GM12878 (cell line): ENCODE measurements around the gene PNMA8C. TPM values are rescaled to one million over a fixed set of nuclear protein-coding genes. Genes with fewer than 3 reads are reported as not detected.

Experiments used
- ATAC-seq: fragments of 200-7000 bp; cut with Tn5 transposase; 3 replicates; pipeline ENCODE4 v1.9.1; 2020; ENCODE audit warnings: mild to moderate bottlenecking, moderate library complexity
- BruUV-seq: library from RNA; stranded (reverse); fragments of 400-500 nt; replicated peaks from 2 replicates; lab custom pipeline; 2021; lab: Mats Ljungman, UMichigan
- CTCF ChIA-PET: fragments of 300-600 bp; sonication (Branson Sonifier 250); formaldehyde crosslinking; extraction: SDS; loops from one replicate; lab custom pipeline; 2021; ENCODE audit warnings: inconsistent platforms; lab: Yijun Ruan, JAX
- POLR2A ChIA-PET: fragments of 350-600 bp; formaldehyde crosslinking; extraction: SDS; loops from one replicate; lab custom pipeline; 2021; ENCODE audit warnings: inconsistent platforms; lab: Charles Lee
- RAD21 ChIA-PET: fragments of 300-600 bp; sonication (Branson Sonifier 250); formaldehyde crosslinking; loops from one replicate; lab custom pipeline; 2023; ENCODE audit warnings: antibody characterized with exemption; ENCODE audit not compliant: unreplicated experiment; lab: Charles Lee
- SMC1A ChIA-PET: fragments of 300-600 bp; sonication (Branson Sonifier 250); formaldehyde crosslinking; loops from one replicate; lab custom pipeline; 2023; ENCODE audit not compliant: unreplicated experiment, uncharacterized antibody; lab: Charles Lee
- DNase-seq: peaks from one replicate; pipeline ENCODE4 v3.0.0-alpha.2; 2011; ENCODE audit warnings: low read depth, low spot score
- FAIRE-seq: peaks from 3 replicates; lab custom pipeline; 2011; peaks lifted over from hg19 to GRCh38; lab: Jason Lieb, UNC
- H2AFZ ChIP-seq: 2 replicates; pipeline ENCODE4 v1.6.0; 2011; ENCODE audit warnings: low read depth, low read length, control low read depth; ENCODE audit not compliant: control insufficient read depth
- H3K27ac ChIP-seq: 2 replicates; pipeline ENCODE4 v1.5.1; 2011; ENCODE audit warnings: control low read depth; ENCODE audit not compliant: control insufficient read depth, insufficient read depth
- H3K27me3 ChIP-seq, 2 experiments: replicated peaks in 1 of 2; 2 replicates each; pipeline versions ENCODE4 v1.6.0 to v1.6.1; 2011; ENCODE audit warnings: low read length in 1 of 2; ENCODE audit not compliant: control insufficient read depth in 2 of 2, insufficient read depth in 2 of 2
- H3K36me3 ChIP-seq, 2 experiments: 2 replicates each; pipeline ENCODE4 v1.5.1; 2011; ENCODE audit warnings: low read length in 1 of 2; ENCODE audit not compliant: control insufficient read depth in 2 of 2, insufficient read depth in 2 of 2
- H3K4me1 ChIP-seq: 2 replicates; pipeline ENCODE4 v1.6.1; 2011; ENCODE audit warnings: mild to moderate bottlenecking, low read length, moderate library complexity, mixed read lengths; ENCODE audit not compliant: control insufficient read depth, insufficient read depth
- H3K4me2 ChIP-seq: 2 replicates; pipeline ENCODE4 v1.6.0; 2011; ENCODE audit warnings: control low read depth; ENCODE audit not compliant: control insufficient read depth, insufficient read depth
- H3K4me3 ChIP-seq: fragments of 200-600 bp; sonication (generic); 2 replicates; pipeline ENCODE4 v1.5.1; 2016
- H3K79me2 ChIP-seq: 2 replicates; pipeline ENCODE4 v1.6.0; 2011; ENCODE audit warnings: low read length; ENCODE audit not compliant: control insufficient read depth, insufficient read depth
- H3K9ac ChIP-seq: 2 replicates; pipeline ENCODE4 v1.8.0; 2011; ENCODE audit warnings: low read length, control low read depth, mixed read lengths; ENCODE audit not compliant: control insufficient read depth, insufficient read depth
- H3K9me3 ChIP-seq: replicated peaks from 3 replicates; pipeline ENCODE4 v1.5.1; 2011; ENCODE audit warnings: mild to moderate bottlenecking, low read length; ENCODE audit not compliant: control insufficient read depth, insufficient read depth
- H4K20me1 ChIP-seq: 2 replicates; pipeline ENCODE4 v1.6.0; 2011; ENCODE audit not compliant: control insufficient read depth, insufficient read depth
- BMI1 ChIP-seq: fragments of 450-650 bp; IDR thresholded peaks from 2 replicates; pipeline ENCODE4 v1.6.1; 2016; ENCODE audit warnings: mild to moderate bottlenecking, moderate library complexity, borderline replicate concordance
- FOXM1 ChIP-seq: IDR thresholded peaks from 2 replicates; pipeline ENCODE4 v1.6.1; 2012; ENCODE audit warnings: low read depth, mild to moderate bottlenecking, inconsistent platforms, low read length, moderate library complexity
- HDAC6 ChIP-seq: fragments of 200-600 bp; sonication (generic); IDR thresholded peaks from one replicate; pipeline ENCODE4 v1.8.0; 2017; ENCODE audit warnings: antibody characterized with exemption; ENCODE audit not compliant: unreplicated experiment
- IKZF2 ChIP-seq, 2 experiments: fragments of 450-650 bp; IDR thresholded peaks; 2 replicates each; pipeline ENCODE4 v1.6.1; 2017; ENCODE audit warnings: mild to moderate bottlenecking in 2 of 2, moderate library complexity in 2 of 2
- KDM1A ChIP-seq: fragments of 200-600 bp; sonication (generic); IDR thresholded peaks from 2 replicates; pipeline ENCODE4 v1.6.1; 2016; ENCODE audit warnings: borderline replicate concordance
- NR2C1 ChIP-seq: fragments of 450-650 bp; IDR thresholded peaks from 2 replicates; pipeline ENCODE4 v1.6.1; 2017; ENCODE audit warnings: antibody characterized with exemption, mild to moderate bottlenecking, moderate library complexity
- POLR2A ChIP-seq: IDR thresholded peaks from 2 replicates; pipeline ENCODE4 v1.6.1; 2011; ENCODE audit warnings: low read depth, mild to moderate bottlenecking, low read length
- RFX5 ChIP-seq: IDR thresholded peaks from 2 replicates; pipeline ENCODE4 v1.6.1; 2011; ENCODE audit warnings: low read depth, low read length, improper control_type of control experiment
- RUNX3 ChIP-seq: IDR thresholded peaks from 2 replicates; pipeline ENCODE4 v1.6.1; 2012; ENCODE audit warnings: low read length, inconsistent platforms
- SIN3A ChIP-seq: IDR thresholded peaks from 2 replicates; pipeline ENCODE4 v1.6.1; 2012; ENCODE audit warnings: low read depth, low read length, improper control_type of control experiment
- SREBF1 ChIP-seq: IDR thresholded peaks from 2 replicates; pipeline ENCODE4 v1.6.1; 2012; ENCODE audit warnings: mild to moderate bottlenecking, low read length
- ZNF217 ChIP-seq: fragments of 450-650 bp; IDR thresholded peaks from 2 replicates; pipeline ENCODE4 v1.6.1; 2017; ENCODE audit warnings: antibody characterized with exemption, mild to moderate bottlenecking
- ZNF24 ChIP-seq: fragments of 450-650 bp; IDR thresholded peaks from 2 replicates; pipeline ENCODE4 v1.6.1; 2017; ENCODE audit warnings: antibody characterized with exemption, mild to moderate bottlenecking
- ZNF687 ChIP-seq: fragments of 450-650 bp; IDR thresholded peaks from 2 replicates; pipeline ENCODE4 v1.6.1; 2017; ENCODE audit warnings: mild to moderate bottlenecking, moderate library complexity
- WGBS: methylation state at CpG from one replicate; pipeline ENCODE4 v1.1.6; 2016; ENCODE audit warnings: low lambda C conversion rate; ENCODE audit not compliant: insufficient replicate concordance, insufficient coverage; ENCODE audit errors: missing lambda C conversion rate; 5-methylcytosine and 5-hydroxymethylcytosine counted together
- in situ Hi-C: fragments of 300-500 bp; cut with MboI; formaldehyde crosslinking; loops from 9 replicates; pipeline ENCODE4 v1.14.3; 2018; ENCODE audit warnings: mixed read lengths
- intact Hi-C: fragments of 100-400 bp; cut with micrococcal nuclease; formaldehyde crosslinking; loops from one replicate; pipeline ENCODE4 v1.14.2; 2022; ENCODE audit not compliant: unreplicated experiment
- polyA plus RNA-seq, 11 experiments: library from polyadenylated mRNA; depleted of rRNA in 4 of 11; unstranded in 6 of 11; stranded (reverse) in 5 of 11; fragments of >200 nt; fragmentation: Nextera tagmentation in 4 of 11; fragmentation: Illumina TruSeq in 1 of 11; extraction: Ambion mirVana in 4 of 11; extraction: Trizol in 1 of 11; gene quantifications; 1 replicate in 1 of 11; 2 replicates in 10 of 11; pipeline versions ENCODE4 v1.2.1 to v1.2.3, GENCODE V29; 2011 to 2016; ENCODE audit warnings: inconsistent platforms in 2 of 11, missing spikeins in 2 of 11, low read depth in 1 of 11
- total RNA-seq, 4 experiments: library from RNA; depleted of rRNA in 3 of 4; stranded (reverse); fragments of >200 nt in 3 of 4; fragmentation: Illumina TruSeq in 1 of 4; extraction: Trizol in 1 of 4; gene quantifications; 2 replicates each; pipeline versions ENCODE4 v1.2.1 to v1.2.3, GENCODE V29; 2013 to 2021
- TF ChIP-seq, protein P1 (sequence below): fragments of 450-650 bp; formaldehyde crosslinking; IDR thresholded peaks from 2 replicates; pipeline ENCODE4 v1.4.0; 2022; ENCODE audit warnings: mild to moderate bottlenecking, moderate library complexity

The PNMA8C gene
- total and polyA plus RNA-seq, 10 of the 15 experiments (the other 5 are each of a cell fraction or from before 2014, with no cell fraction given) = not detected

- Histone ChIP-seq H3K4me2 (no peak overlapping the region), H3K9me3 (no peaks in the 10 kb centered on the region), H3K4me3 (no peak overlapping the region), H3K9ac (no peak overlapping the region), H3K79me2 (no peaks in the 10 kb centered on the region), H3K36me3 (no peaks in the 10 kb centered on the region), H2AFZ (no peak overlapping the region), H3K27me3 (peaks cover 0 to 5% of the 10 kb centered on the region in 2 experiments; a peak in 2 of 4 replicates), H4K20me1 (no peaks in the 10 kb centered on the region), H3K27ac (no peak overlapping the region), H3K4me1 (no peaks in the 10 kb centered on the region)
- no TSS peak for BruUV-seq
- ChIA-PET POLR2A (no interaction called here), RAD21 (no interaction called here), CTCF (no interaction called here), SMC1A (no interaction called here)
- intact Hi-C loops = no loop called here
- ATAC-seq (no peak), DNase-seq (no peak), FAIRE-seq (no peak)
- no peak for TF ChIP-seq RFX5
- no peak for TF ChIP-seq ZNF24
- TF ChIP-seq, protein P1, sequence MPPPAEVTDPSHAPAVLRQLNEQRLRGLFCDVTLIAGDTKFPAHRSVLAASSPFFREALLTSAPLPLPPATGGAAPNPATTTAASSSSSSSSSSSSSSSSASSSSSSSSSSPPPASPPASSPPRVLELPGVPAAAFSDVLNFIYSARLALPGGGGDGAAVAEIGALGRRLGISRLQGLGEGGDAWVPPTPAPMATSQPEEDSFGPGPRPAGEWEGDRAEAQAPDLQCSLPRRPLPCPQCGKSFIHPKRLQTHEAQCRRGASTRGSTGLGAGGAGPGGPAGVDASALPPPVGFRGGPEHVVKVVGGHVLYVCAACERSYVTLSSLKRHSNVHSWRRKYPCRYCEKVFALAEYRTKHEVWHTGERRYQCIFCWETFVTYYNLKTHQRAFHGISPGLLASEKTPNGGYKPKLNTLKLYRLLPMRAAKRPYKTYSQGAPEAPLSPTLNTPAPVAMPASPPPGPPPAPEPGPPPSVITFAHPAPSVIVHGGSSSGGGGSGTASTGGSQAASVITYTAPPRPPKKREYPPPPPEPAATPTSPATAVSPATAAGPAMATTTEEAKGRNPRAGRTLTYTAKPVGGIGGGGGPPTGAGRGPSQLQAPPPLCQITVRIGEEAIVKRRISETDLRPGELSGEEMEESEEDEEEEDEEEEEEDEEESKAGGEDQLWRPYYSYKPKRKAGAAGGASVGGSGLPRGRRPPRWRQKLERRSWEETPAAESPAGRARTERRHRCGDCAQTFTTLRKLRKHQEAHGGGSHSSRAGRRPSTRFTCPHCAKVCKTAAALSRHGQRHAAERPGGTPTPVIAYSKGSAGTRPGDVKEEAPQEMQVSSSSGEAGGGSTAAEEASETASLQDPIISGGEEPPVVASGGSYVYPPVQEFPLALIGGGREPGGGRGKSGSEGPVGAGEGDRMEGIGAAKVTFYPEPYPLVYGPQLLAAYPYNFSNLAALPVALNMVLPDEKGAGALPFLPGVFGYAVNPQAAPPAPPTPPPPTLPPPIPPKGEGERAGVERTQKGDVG (CRISPR knock-in tag) = no peak
- no peak for TF ChIP-seq ZNF687
- no peak for TF ChIP-seq HDAC6
- no peak for TF ChIP-seq NR2C1
- no peak for TF ChIP-seq IKZF2 (IDR thresholded peaks at IDR 0.05)
- TF ChIP-seq BMI1 = no peak
- no peak for TF ChIP-seq ZNF217
- TF ChIP-seq SREBF1 = no peak
- no peak for TF ChIP-seq RUNX3
- no peak for TF ChIP-seq KDM1A
- TF ChIP-seq FOXM1 = no peak
- no peak for TF ChIP-seq SIN3A
- no peak for TF ChIP-seq POLR2A
- in situ Hi-C loops = no loop called here
- 56% methylated on average over 14 of the region's 17 CpGs for WGBS
These were observed 1.2 kb downstream of the PNMA8C start for GRCh38 chr19:46427518-46428045.
